GM18519 (cell line): Measurements from ENCODE around the gene RASGRF2.

Experiments used
- ATAC-seq: cut with Tn5 transposase; IDR thresholded peaks from one replicate; pipeline ENCODE4 v1.9.1; 2021; ENCODE audit warnings: mild to moderate bottlenecking, moderate library complexity; ENCODE audit not compliant: unreplicated experiment, low FRiP score

The RASGRF2 gene, protein sequence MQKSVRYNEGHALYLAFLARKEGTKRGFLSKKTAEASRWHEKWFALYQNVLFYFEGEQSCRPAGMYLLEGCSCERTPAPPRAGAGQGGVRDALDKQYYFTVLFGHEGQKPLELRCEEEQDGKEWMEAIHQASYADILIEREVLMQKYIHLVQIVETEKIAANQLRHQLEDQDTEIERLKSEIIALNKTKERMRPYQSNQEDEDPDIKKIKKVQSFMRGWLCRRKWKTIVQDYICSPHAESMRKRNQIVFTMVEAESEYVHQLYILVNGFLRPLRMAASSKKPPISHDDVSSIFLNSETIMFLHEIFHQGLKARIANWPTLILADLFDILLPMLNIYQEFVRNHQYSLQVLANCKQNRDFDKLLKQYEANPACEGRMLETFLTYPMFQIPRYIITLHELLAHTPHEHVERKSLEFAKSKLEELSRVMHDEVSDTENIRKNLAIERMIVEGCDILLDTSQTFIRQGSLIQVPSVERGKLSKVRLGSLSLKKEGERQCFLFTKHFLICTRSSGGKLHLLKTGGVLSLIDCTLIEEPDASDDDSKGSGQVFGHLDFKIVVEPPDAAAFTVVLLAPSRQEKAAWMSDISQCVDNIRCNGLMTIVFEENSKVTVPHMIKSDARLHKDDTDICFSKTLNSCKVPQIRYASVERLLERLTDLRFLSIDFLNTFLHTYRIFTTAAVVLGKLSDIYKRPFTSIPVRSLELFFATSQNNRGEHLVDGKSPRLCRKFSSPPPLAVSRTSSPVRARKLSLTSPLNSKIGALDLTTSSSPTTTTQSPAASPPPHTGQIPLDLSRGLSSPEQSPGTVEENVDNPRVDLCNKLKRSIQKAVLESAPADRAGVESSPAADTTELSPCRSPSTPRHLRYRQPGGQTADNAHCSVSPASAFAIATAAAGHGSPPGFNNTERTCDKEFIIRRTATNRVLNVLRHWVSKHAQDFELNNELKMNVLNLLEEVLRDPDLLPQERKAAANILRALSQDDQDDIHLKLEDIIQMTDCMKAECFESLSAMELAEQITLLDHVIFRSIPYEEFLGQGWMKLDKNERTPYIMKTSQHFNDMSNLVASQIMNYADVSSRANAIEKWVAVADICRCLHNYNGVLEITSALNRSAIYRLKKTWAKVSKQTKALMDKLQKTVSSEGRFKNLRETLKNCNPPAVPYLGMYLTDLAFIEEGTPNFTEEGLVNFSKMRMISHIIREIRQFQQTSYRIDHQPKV (N-terminal part only)

DNA sequence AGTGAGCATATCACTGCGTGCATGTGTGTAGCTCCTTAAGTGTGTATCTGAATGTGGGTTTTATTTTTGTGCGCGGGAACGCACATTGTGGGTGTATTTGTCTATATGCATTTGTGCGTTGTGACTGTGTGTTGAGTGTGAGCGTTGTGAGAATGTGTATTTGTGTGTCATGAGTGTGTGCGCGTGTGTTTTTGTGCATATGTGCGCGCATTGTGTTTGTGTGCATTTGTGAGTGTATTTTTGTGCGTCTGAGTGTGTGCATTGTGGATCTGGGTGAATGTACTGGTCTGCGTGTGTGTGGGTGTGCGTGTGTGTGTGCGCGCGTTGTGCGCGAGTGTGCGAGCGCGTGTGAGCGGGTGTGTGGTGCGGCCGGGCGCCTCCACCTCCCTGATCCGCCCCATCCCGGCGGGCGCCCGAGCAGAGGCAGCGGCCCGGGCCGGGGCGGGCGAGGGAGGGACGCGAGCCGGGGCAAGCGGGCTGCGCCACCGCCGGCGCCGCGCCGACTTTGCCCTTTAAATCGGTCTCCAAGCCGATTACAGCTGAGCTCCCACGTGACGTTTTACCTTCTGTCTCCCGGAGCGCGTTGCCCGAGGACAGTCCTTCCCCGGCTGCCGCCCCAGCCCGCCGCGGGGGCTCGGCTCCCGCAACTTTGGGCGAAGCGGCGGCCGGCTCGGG, at the start of gene RASGRF2:
RASGRF2 (plus strand) TSS at position 596 of the 675 bp plus-strand sequence. CDS start 376 bp downstream, outside the sequence.
- no peak for ATAC-seq

DNA sequence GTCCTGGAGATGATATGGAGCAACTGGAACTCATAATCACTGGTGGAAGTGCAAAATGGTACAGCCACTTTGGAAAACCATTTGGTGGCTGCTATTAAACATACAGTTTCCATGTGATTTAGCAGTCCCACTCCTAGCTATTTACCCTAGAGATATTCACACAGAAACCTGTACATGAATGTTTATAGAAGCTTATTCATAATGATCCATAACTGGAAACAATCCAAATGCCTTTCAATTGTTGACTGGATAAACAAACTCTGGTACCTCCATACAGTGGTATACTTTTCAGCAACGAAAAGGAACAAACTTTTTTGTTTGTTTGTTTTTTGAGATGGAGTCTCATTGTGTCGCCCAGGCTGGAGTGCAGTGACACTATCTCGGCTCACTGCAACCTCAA, 47.7 kb upstream of the RASGRF2 start:
- no peak for ATAC-seq

- no peak for ATAC-seq
Measured at GRCh38 chr5:80915716-80916115, 44.4 kb upstream of the RASGRF2 start.

DNA sequence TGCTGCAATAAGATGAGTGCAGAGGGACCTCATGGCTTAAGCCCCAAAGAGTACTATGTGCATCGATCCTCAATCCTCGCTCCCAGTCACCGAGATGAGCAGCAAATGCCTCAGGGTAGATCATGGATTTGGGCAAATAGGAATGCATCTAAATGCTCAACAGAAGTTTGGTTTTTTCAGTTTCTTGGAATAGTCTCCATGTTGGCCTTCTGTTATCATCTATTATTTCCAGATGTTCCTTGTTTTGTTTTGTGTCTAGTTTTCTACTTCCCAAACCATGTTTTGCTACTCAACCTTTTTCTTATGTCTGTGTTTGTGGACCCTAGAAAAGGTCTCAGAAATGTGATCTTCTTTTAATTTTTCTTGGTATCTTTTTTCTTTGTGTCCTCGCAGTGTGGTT, 43.5 kb upstream of the RASGRF2 start:
- ATAC-seq: no peak

GRCh38 chr5:80917631-80918030, 42.5 kb upstream of the RASGRF2 start:
- ATAC-seq: no peak

DNA sequence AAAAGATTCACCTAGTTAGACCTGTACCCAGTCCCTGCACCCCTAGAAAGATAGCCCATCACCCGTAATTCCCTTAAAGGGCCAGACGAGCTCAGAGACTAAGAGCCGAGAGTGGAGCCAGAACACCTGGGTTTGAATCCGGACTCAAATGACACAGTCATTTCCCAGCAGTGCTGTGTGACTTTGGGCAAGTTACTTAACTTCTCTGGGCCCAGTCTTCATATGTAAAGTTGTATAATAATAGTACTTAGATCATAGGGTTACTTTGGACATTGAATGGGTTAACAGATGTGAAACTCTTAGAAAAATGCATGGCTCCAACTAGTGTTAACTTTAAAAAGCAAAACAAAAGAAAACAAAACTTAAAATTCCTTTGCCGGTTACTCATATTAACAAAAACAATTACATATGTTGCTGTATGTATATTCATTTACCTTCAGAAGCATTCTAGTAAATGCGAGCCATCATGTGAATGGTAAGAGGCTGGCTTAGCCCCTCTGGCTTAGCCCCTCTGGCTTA, 40.4 kb upstream of the RASGRF2 start:
- ATAC-seq: no peak

DNA sequence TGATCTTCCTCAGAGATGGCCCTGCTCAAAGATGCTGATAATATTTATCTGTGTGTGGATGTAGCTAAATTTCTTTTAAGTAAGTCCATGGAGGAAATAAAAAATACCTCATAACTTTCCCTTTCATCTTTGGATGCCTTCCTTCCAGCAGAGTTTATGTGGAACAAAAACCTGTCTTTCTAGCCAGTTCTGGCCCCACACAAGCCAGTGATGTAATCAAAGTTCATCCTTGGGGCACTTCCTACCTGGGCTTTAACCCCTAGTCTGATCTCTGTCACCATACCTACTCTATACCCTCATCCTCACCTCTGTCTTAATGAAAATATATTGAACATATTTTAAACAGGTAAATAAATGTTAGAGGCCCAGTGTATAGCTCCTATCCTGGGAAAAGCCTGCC, 39.8 kb upstream of the RASGRF2 start:
- no peak for ATAC-seq

DNA sequence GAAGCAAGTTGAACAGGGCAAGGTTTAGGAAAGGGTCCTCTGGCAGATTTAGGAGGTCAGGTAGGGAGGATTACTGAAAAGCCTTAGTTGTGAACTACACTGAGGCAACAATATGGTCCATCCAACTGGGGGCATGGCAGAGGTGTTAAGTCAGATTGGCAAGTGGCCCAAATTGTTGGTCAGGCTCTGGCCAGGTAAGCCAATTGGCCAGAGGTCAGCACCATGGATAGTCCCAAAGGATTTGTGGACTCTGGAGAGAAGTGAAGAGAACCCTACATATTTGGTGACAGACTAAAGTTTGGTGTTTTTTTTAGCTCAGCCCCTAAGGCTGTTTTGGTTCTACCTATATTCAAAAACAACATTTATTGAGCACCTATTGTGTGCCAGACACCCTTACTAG, 39.1 kb upstream of the RASGRF2 start:
- no peak for ATAC-seq

- no peak for ATAC-seq
Measured at GRCh38 chr5:80925931-80926330, 34.2 kb upstream of the RASGRF2 start.

DNA sequence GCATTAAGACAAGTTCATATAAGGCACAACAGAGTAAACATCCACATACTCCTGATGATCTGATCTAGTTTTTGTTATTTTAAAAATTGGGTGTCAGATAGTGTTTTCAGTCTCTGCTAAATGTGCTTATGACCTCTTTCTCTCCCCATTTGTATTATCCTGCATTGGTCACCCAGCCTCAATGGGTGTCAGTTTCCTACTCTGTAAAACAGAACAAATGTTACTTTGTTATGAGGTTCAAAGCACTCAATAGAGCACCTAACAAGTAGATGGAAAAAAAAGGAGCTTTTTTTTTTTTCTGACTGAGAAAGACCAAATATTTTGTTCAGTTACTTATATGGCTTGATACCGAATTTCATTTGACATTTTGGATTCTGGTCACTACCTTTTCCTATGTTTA, 33.6 kb upstream of the RASGRF2 start:
- no peak for ATAC-seq

- ATAC-seq: no peak
Measured at GRCh38 chr5:80926979-80927656, 33.0 kb upstream of the RASGRF2 start.

- ATAC-seq: peak; percentile 83
Measured at GRCh38 chr5:80928073-80928472, 32.1 kb upstream of the RASGRF2 start.

GRCh38 chr5:80930940-80931339, 29.2 kb upstream of the RASGRF2 start:
- ATAC-seq: no peak

GRCh38 chr5:80931411-80931810, 28.8 kb upstream of the RASGRF2 start:
- ATAC-seq: no peak

- no peak for ATAC-seq
Measured at GRCh38 chr5:80933036-80933435, 27.1 kb upstream of the RASGRF2 start.

GRCh38 chr5:80934751-80935150, 25.4 kb upstream of the RASGRF2 start:
- no peak for ATAC-seq

DNA sequence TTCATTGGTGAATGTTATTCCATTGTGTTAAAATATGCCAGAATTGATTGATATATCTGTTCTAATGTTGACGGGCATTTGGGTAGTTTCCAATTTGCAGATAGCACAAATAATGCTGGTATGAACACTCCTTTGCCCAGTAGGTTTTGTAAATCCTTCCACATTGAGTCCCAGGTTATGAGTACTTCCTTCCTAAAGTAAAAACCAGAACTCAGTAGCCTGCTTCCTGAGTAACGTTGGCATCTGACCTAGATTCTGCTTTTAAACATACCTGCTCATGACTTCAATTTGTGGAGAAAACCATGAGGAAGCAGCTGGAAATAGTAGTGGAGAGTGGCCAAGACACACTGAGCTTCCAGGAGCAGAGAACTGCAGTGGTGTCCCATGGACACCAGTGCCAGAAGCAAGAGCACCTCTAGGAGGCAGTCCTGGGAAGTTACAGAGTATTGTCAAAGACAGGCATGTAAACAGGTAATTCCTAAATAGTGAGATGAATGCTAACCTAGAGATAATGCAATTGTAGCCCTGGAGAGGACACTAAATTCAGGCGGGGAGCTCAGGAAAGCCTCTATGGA, 24.3 kb upstream of the RASGRF2 start:
- no peak for ATAC-seq

GRCh38 chr5:80936881-80937280, 23.3 kb upstream of the RASGRF2 start:
- ATAC-seq: no peak
